GM19328 (cell line): ENCODE results near the gene RHBDL3.

Source experiments
- ATAC-seq: cut with Tn5 transposase; IDR thresholded peaks from one replicate; pipeline ENCODE4 v1.9.1; 2021; ENCODE audit warnings: mild to moderate bottlenecking, moderate library complexity; ENCODE audit not compliant: unreplicated experiment

Gene RHBDL3

GRCh38 chr17:32266051-32266388 is 388 bp downstream of the RHBDL3 start:
- no peak for ATAC-seq

- ATAC-seq, result no peak
Observed at GRCh38 chr17:32266389-32267301, 1.0 kb downstream of the RHBDL3 start.

GRCh38 chr17:32267690-32268205 is 2.1 kb downstream of the RHBDL3 start:
- no peak for ATAC-seq

- no peak for ATAC-seq
Observed at GRCh38 chr17:32268734-32269288, 3.2 kb downstream of the RHBDL3 start.

GRCh38 chr17:32269377-32269776 is 3.7 kb downstream of the RHBDL3 start:
- no peak for ATAC-seq

- no peak for ATAC-seq
Observed at GRCh38 chr17:32271844-32272243, 6.2 kb downstream of the RHBDL3 start.

GRCh38 chr17:32274101-32274500 is 8.5 kb downstream of the RHBDL3 start:
- ATAC-seq, result no peak

- no peak for ATAC-seq
Observed at GRCh38 chr17:32274643-32275042, 9.0 kb downstream of the RHBDL3 start.

GRCh38 chr17:32275060-32276042 is 9.7 kb downstream of the RHBDL3 start:
- ATAC-seq, result no peak

- no peak for ATAC-seq
Observed at GRCh38 chr17:32276171-32276601, 10.6 kb downstream of the RHBDL3 start.

- ATAC-seq, result no peak
Observed at GRCh38 chr17:32277284-32277683, 11.7 kb downstream of the RHBDL3 start.

GRCh38 chr17:32278815-32279214 is 13.2 kb downstream of the RHBDL3 start:
- ATAC-seq, result no peak

GRCh38 chr17:32279891-32280716 is 14.5 kb downstream of the RHBDL3 start:
- no peak for ATAC-seq

GRCh38 chr17:32281011-32281451 is 15.4 kb downstream of the RHBDL3 start:
- no peak for ATAC-seq

GRCh38 chr17:32283745-32284201 is 18.1 kb downstream of the RHBDL3 start:
- no peak for ATAC-seq

GRCh38 chr17:32285306-32285705 is 19.7 kb downstream of the RHBDL3 start:
- no peak for ATAC-seq

GRCh38 chr17:32285746-32286517 is 20.3 kb downstream of the RHBDL3 start:
- ATAC-seq, result no peak

GRCh38 chr17:32286518-32286900 is 20.9 kb downstream of the RHBDL3 start:
- ATAC-seq, result no peak

GRCh38 chr17:32287804-32288511 is 22.3 kb downstream of the RHBDL3 start:
- no peak for ATAC-seq
